ENCODE results near the gene DIP2C.

DNA sequence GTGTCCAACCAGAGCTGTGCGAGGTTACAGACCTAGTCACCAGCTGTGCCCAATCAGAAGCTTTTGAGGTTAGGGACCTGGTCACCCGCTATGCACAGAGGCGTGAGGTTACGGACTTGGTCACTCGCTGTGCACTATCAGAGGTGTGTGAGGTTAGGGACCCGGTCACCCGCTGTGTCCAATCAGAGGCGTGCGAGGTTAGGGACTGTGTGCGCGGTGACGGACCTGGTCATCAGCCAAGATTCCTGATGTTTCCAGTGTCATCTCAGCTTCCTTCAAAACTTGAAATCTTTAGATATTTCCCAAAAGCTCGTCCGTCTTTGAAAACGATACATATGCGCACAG, 182.1 kb downstream of the DIP2C start:
- TF ChIP-seq CTCF (IDR thresholded peaks at IDR 0.05) (no peak), POLR2A (IDR thresholded peaks at IDR 0.05) (no peak)
